ENCODE measurements around the gene ADK. TPM values are rescaled to one million over a fixed set of nuclear protein-coding genes. Genes with fewer than 3 reads are reported as not detected.
A peak's percentile ranks its signal among the peaks of the same experiment; 100 is the strongest.

ADK gene
- total and polyA plus RNA-seq, 7 experiments from 2014 or later = 20.7 to 43.8 (median 25.3) TPM

GRCh38 chr10:74255888-74256357, 104.9 kb downstream of the ADK start:
- ChIA-PET CTCF (interaction anchor here (1.8 kb wide), 1 partner anchor 11 kb away, joined by 6 read pairs; no protein-coding TSS in a partner anchor), POLR2A (interaction anchor here (0.7 kb wide), 1 partner anchor 842 kb away, joined by 3 read pairs; no protein-coding TSS in a partner anchor)
- no peak overlapping the region for H3K4me3 Mint-ChIP-seq
- H3K9me3 Mint-ChIP-seq = peaks cover 0 to 1% (median 0%) of the 10 kb centered on the region in 11 donors
- ATAC-seq (no peak), DNase-seq (no peak)
- H3K4me1 Mint-ChIP-seq = peaks cover 11 to 16% (median 15%) of the 10 kb centered on the region in 7 donors
- H3K9me3 ChIP-seq (ENCODE audit: control insufficient read depth in 2 of 3, low read length in 3 of 3) = no peaks in the 10 kb centered on the region
- intact Hi-C loops (cut with micrococcal nuclease) = no loop called here
- peaks cover 0 to 8% (median 0%) of the 10 kb centered on the region in 5 donors for H3K36me3 Mint-ChIP-seq
- no peak overlapping the region for H3K4me3 ChIP-seq (ENCODE audit: low read length)
- H3K27me3 ChIP-seq (ENCODE audit: control insufficient read depth in 2 of 2, insufficient read depth in 2 of 2, low read length in 2 of 2) = no peaks in the 10 kb centered on the region
- H3K36me3 ChIP-seq (ENCODE audit: control insufficient read depth in 2 of 3, insufficient read depth in 3 of 3, low read length in 3 of 3) = no peaks in the 10 kb centered on the region
- peak overlapping the region in 3 of 9 donors; percentile 0 to 44 (median 34) for H3K27ac Mint-ChIP-seq
- no peaks in the 10 kb centered on the region for H3K4me1 ChIP-seq (ENCODE audit: control insufficient read depth in 2 of 2, insufficient read depth in 2 of 2, low read length in 2 of 2)
- H3K27ac ChIP-seq (ENCODE audit: low read depth, low read length) = no peak overlapping the region
- no peaks in the 10 kb centered on the region for H3K27me3 Mint-ChIP-seq

GRCh38 chr10:74262856-74263255, 111.8 kb downstream of the ADK start:
- intact Hi-C loops (cut with micrococcal nuclease) = no loop called here
- CTCF ChIA-PET = no interaction called here
- ATAC-seq (no peak), DNase-seq (no peak)
- Histone ChIP-seq H3K27ac (ENCODE audit: low read depth, low read length) (no peak overlapping the region), H3K36me3 (ENCODE audit: control insufficient read depth in 2 of 3, insufficient read depth in 3 of 3, low read length in 3 of 3) (no peaks in the 10 kb centered on the region), H3K9me3 (ENCODE audit: control insufficient read depth in 2 of 3, low read length in 3 of 3) (no peaks in the 10 kb centered on the region), H3K4me1 (ENCODE audit: control insufficient read depth in 2 of 2, insufficient read depth in 2 of 2, low read length in 2 of 2) (no peaks in the 10 kb centered on the region), H3K4me3 (ENCODE audit: low read length) (no peak overlapping the region), H3K27me3 (ENCODE audit: control insufficient read depth in 2 of 2, insufficient read depth in 2 of 2, low read length in 2 of 2) (no peaks in the 10 kb centered on the region)
- POLR2A ChIA-PET = interaction anchor here (0.7 kb wide), 1 partner anchor 9 kb away, joined by 3 read pairs; no protein-coding TSS in a partner anchor
- Mint-ChIP-seq H3K27ac (peak overlapping the region in 1 of 9 donors; percentile 28), H3K27me3 (no peaks in the 10 kb centered on the region), H3K9me3 (peaks cover 0 to 1% (median 0%) of the 10 kb centered on the region in 11 donors), H3K4me3 (no peak overlapping the region), H3K4me1 (peaks cover 4 to 24% (median 11%) of the 10 kb centered on the region in 7 donors), H3K36me3 (peaks cover 0 to 5% (median 0%) of the 10 kb centered on the region in 5 donors)

GRCh38 chr10:74263996-74264395, 113.0 kb downstream of the ADK start:
- Histone ChIP-seq H3K27me3 (ENCODE audit: control insufficient read depth in 2 of 2, insufficient read depth in 2 of 2, low read length in 2 of 2) (no peaks in the 10 kb centered on the region), H3K4me1 (ENCODE audit: control insufficient read depth in 2 of 2, insufficient read depth in 2 of 2, low read length in 2 of 2) (no peaks in the 10 kb centered on the region), H3K4me3 (ENCODE audit: low read length) (no peak overlapping the region), H3K27ac (ENCODE audit: low read depth, low read length) (no peak overlapping the region), H3K9me3 (ENCODE audit: control insufficient read depth in 2 of 3, low read length in 3 of 3) (no peaks in the 10 kb centered on the region), H3K36me3 (ENCODE audit: control insufficient read depth in 2 of 3, insufficient read depth in 3 of 3, low read length in 3 of 3) (no peaks in the 10 kb centered on the region)
- H3K27ac Mint-ChIP-seq = no peak overlapping the region
- H3K27me3 Mint-ChIP-seq = no peaks in the 10 kb centered on the region
- DNase-seq = no peak
- H3K9me3 Mint-ChIP-seq = peaks cover 0 to 1% (median 0%) of the 10 kb centered on the region in 11 donors
- H3K36me3 Mint-ChIP-seq = peaks cover 0 to 5% (median 0%) of the 10 kb centered on the region in 5 donors
- ATAC-seq = no peak
- CTCF ChIA-PET = no interaction called here
- POLR2A ChIA-PET = no interaction called here
- peaks cover 4 to 24% (median 11%) of the 10 kb centered on the region in 7 donors for H3K4me1 Mint-ChIP-seq
- intact Hi-C loops (cut with micrococcal nuclease) = no loop called here
- H3K4me3 Mint-ChIP-seq = no peak overlapping the region

- no peak for DNase-seq
- H3K36me3 ChIP-seq (ENCODE audit: control insufficient read depth in 2 of 3, insufficient read depth in 3 of 3, low read length in 3 of 3) = no peaks in the 10 kb centered on the region
- CTCF ChIA-PET = no interaction called here
- H3K27ac Mint-ChIP-seq = peak overlapping the region in 1 of 9 donors; percentile 1
- no peaks in the 10 kb centered on the region for H3K27me3 Mint-ChIP-seq
- no peak overlapping the region for H3K4me3 Mint-ChIP-seq
- no peak for ATAC-seq
- peaks cover 0 to 4% (median 0%) of the 10 kb centered on the region in 5 donors for H3K36me3 Mint-ChIP-seq
- POLR2A ChIA-PET = interaction anchor here (0.6 kb wide), 1 partner anchor 120 kb away, joined by 4 read pairs; no protein-coding TSS in a partner anchor
- peaks cover 0 to 12% (median 4%) of the 10 kb centered on the region in 7 donors for H3K4me1 Mint-ChIP-seq
- no peaks in the 10 kb centered on the region for H3K4me1 ChIP-seq (ENCODE audit: control insufficient read depth in 2 of 2, insufficient read depth in 2 of 2, low read length in 2 of 2)
- H3K4me3 ChIP-seq (ENCODE audit: low read length) = no peak overlapping the region
- H3K9me3 ChIP-seq (ENCODE audit: control insufficient read depth in 2 of 3, low read length in 3 of 3) = no peaks in the 10 kb centered on the region
- no peaks in the 10 kb centered on the region for H3K9me3 Mint-ChIP-seq
- no peak overlapping the region for H3K27ac ChIP-seq (ENCODE audit: low read depth, low read length)
- intact Hi-C loops (cut with micrococcal nuclease) = no loop called here
- H3K27me3 ChIP-seq (ENCODE audit: control insufficient read depth in 2 of 2, insufficient read depth in 2 of 2, low read length in 2 of 2) = no peaks in the 10 kb centered on the region
These were observed 121.3 kb downstream of the ADK start for GRCh38 chr10:74272288-74272687.

GRCh38 chr10:74275755-74276290, 124.8 kb downstream of the ADK start:
- Mint-ChIP-seq H3K4me3 (no peak overlapping the region), H3K36me3 (peaks cover 0 to 10% (median 5%) of the 10 kb centered on the region in 5 donors), H3K4me1 (peaks cover 0 to 10% (median 5%) of the 10 kb centered on the region in 7 donors), H3K9me3 (no peaks in the 10 kb centered on the region), H3K27me3 (no peaks in the 10 kb centered on the region), H3K27ac (peak overlapping the region in 2 of 9 donors; percentile 1 to 19)
- Histone ChIP-seq H3K27me3 (ENCODE audit: control insufficient read depth in 2 of 2, insufficient read depth in 2 of 2, low read length in 2 of 2) (no peaks in the 10 kb centered on the region), H3K4me1 (ENCODE audit: control insufficient read depth in 2 of 2, insufficient read depth in 2 of 2, low read length in 2 of 2) (no peaks in the 10 kb centered on the region), H3K27ac (ENCODE audit: low read depth, low read length) (no peak overlapping the region), H3K9me3 (ENCODE audit: control insufficient read depth in 2 of 3, low read length in 3 of 3) (no peaks in the 10 kb centered on the region), H3K36me3 (ENCODE audit: control insufficient read depth in 2 of 3, insufficient read depth in 3 of 3, low read length in 3 of 3) (no peaks in the 10 kb centered on the region), H3K4me3 (ENCODE audit: low read length) (no peak overlapping the region)
- DNase-seq (no peak), ATAC-seq (no peak)
- CTCF ChIA-PET = interaction anchor here (1.5 kb wide), 1 partner anchor 824 kb away, joined by 3 read pairs; no protein-coding TSS in a partner anchor
- POLR2A ChIA-PET = interaction anchor here (0.8 kb wide), 1 partner anchor 902 kb away, joined by 3 read pairs; no protein-coding TSS in a partner anchor
- intact Hi-C loops (cut with micrococcal nuclease) = no loop called here

GRCh38 chr10:74276416-74276815, 125.4 kb downstream of the ADK start:
- no peak for DNase-seq
- H3K9me3 Mint-ChIP-seq = peaks cover 0 to 3% (median 0%) of the 10 kb centered on the region in 11 donors
- no peak for ATAC-seq
- H3K4me3 ChIP-seq (ENCODE audit: low read length) = no peak overlapping the region
- no peak overlapping the region for H3K27ac ChIP-seq (ENCODE audit: low read depth, low read length)
- no peaks in the 10 kb centered on the region for H3K36me3 ChIP-seq (ENCODE audit: control insufficient read depth in 2 of 3, insufficient read depth in 3 of 3, low read length in 3 of 3)
- H3K9me3 ChIP-seq (ENCODE audit: control insufficient read depth in 2 of 3, low read length in 3 of 3) = no peaks in the 10 kb centered on the region
- no peaks in the 10 kb centered on the region for H3K27me3 Mint-ChIP-seq
- POLR2A ChIA-PET = interaction anchor here (0.8 kb wide), 1 partner anchor 902 kb away, joined by 3 read pairs; no protein-coding TSS in a partner anchor
- no peak overlapping the region for H3K4me3 Mint-ChIP-seq
- H3K4me1 ChIP-seq (ENCODE audit: control insufficient read depth in 2 of 2, insufficient read depth in 2 of 2, low read length in 2 of 2) = no peaks in the 10 kb centered on the region
- H3K27ac Mint-ChIP-seq = peak overlapping the region in 1 of 9 donors; percentile 1
- CTCF ChIA-PET = interaction anchor here (1.5 kb wide), 1 partner anchor 823 kb away, joined by 3 read pairs; no protein-coding TSS in a partner anchor
- H3K4me1 Mint-ChIP-seq = peaks cover 0 to 15% (median 8%) of the 10 kb centered on the region in 7 donors
- peaks cover 0 to 10% (median 9%) of the 10 kb centered on the region in 5 donors for H3K36me3 Mint-ChIP-seq
- intact Hi-C loops (cut with micrococcal nuclease) = no loop called here
- no peaks in the 10 kb centered on the region for H3K27me3 ChIP-seq (ENCODE audit: control insufficient read depth in 2 of 2, insufficient read depth in 2 of 2, low read length in 2 of 2)
